Spleen (tissue), 11 donors: ENCODE results near the gene PPP4C. TPM values are rescaled to one million over a fixed set of nuclear protein-coding genes. Genes with fewer than 3 reads are reported as not detected.
A peak's percentile ranks its signal among the peaks of the same experiment; 100 is the strongest.

ENCODE experiments used
- DNase-seq: peaks from one replicate; pipeline ENCODE4 v3.0.0-alpha.2; 2020
- H3K27ac ChIP-seq, 8 donors: fragments of 200-600 bp; sonication (generic) in 7 of 8; 1 replicate in 4 of 8; 2 replicates in 4 of 8; pipeline versions ENCODE4 v1.5.0 to v1.8.0; 2016 to 2021; ENCODE audit warnings: inconsistent platforms in 4 of 8, mild to moderate bottlenecking in 4 of 8, moderate library complexity in 1 of 8
- H3K27me3 ChIP-seq, 7 donors: fragments of 200-600 bp; sonication (generic) in 6 of 7; replicated peaks in 1 of 7; 1 replicate in 4 of 7; 2 replicates in 3 of 7; pipeline versions ENCODE4 v1.5.0 to v1.8.0; 2016 to 2021; ENCODE audit warnings: inconsistent platforms in 3 of 7, mild to moderate bottlenecking in 1 of 7
- H3K36me3 ChIP-seq, 6 donors: fragments of 200-600 bp; sonication (generic) in 5 of 6; 1 replicate in 4 of 6; 2 replicates in 2 of 6; pipeline versions ENCODE4 v1.5.0 to v1.8.0; 2016 to 2021; ENCODE audit warnings: inconsistent platforms in 2 of 6
- H3K4me1 ChIP-seq, 6 donors: fragments of 200-600 bp; sonication (generic) in 5 of 6; 1 replicate in 3 of 6; 2 replicates in 3 of 6; pipeline versions ENCODE4 v1.5.0 to v1.8.0; 2016 to 2021; ENCODE audit warnings: inconsistent platforms in 3 of 6
- H3K4me3 ChIP-seq, 8 donors: fragments of 200-600 bp; sonication (generic) in 7 of 8; 1 replicate in 4 of 8; 2 replicates in 4 of 8; pipeline versions ENCODE4 v1.5.0 to v1.8.0; 2016 to 2021; ENCODE audit warnings: inconsistent platforms in 4 of 8, mild to moderate bottlenecking in 4 of 8, moderate library complexity in 2 of 8
- H3K9me3 ChIP-seq, 8 donors: fragments of 200-600 bp; sonication (generic) in 7 of 8; 1 replicate in 4 of 8; 2 replicates in 4 of 8; pipeline versions ENCODE4 v1.5.0 to v1.8.0; 2016 to 2021; ENCODE audit warnings: inconsistent platforms in 4 of 8
- CTCF ChIP-seq, 11 experiments: fragments of 200-600 bp in 7 of 11; fragments of 450-650 bp in 4 of 11; sonication (generic) in 4 of 11; IDR thresholded peaks in 8 of 11; conservative IDR thresholded peaks in 3 of 11; 1 replicate in 7 of 11; 2 replicates in 4 of 11; pipeline versions ENCODE4 v1.4.0 to v1.8.0; 2016 to 2021; ENCODE audit warnings: antibody characterized with exemption in 11 of 11, inconsistent platforms in 4 of 11, mild to moderate bottlenecking in 1 of 11
- POLR2A ChIP-seq, 3 donors: fragments of 450-650 bp; IDR thresholded peaks; one replicate each; pipeline ENCODE4 v1.5.1; 2017; ENCODE audit warnings: antibody characterized with exemption in 3 of 3, mild to moderate bottlenecking in 1 of 3
- POLR2AphosphoS5 ChIP-seq, 3 donors: sonication (generic); formaldehyde crosslinking; IDR thresholded peaks; one replicate each; pipeline ENCODE4 v1.5.1; 2017; ENCODE audit warnings: antibody characterized with exemption in 3 of 3
- WGBS, 5 donors: extraction: QIAGEN DNeasy Blood & Tissue Kit in 3 of 5; methylation state at CpG; one replicate each; pipeline versions ENCODE4 v1.1.5 to v1.1.7; 2013 to 2018; 5-methylcytosine and 5-hydroxymethylcytosine counted together
- intact Hi-C: fragments of 100-400 bp; cut with DNase I; formaldehyde crosslinking; loops from one replicate; pipeline ENCODE4 v1.15.0; 2023; ENCODE audit warnings: low total_unique reads
- polyA plus RNA-seq, 3 donors: library from polyadenylated mRNA; stranded (reverse); fragments of 200-250 nt; gene quantifications; one replicate each; pipeline ENCODE4 v1.2.1, GENCODE V29; 2013
- total RNA-seq, 7 donors: library from RNA; depleted of rRNA in 3 of 7; stranded (reverse); fragments of >200 nt in 3 of 7; fragmentation: NEBNext Ultra II Directional in 4 of 7; extraction: Animal tissue kit (Norgen Biotek cat#: 25700) in 4 of 7; gene quantifications; one replicate each; pipeline versions ENCODE4 v1.1.0 to v1.2.1, GENCODE V29; 2016 to 2021
- donor health status: healthy with polysubstance abuse.
- donor health status: DM: no; HTN: no; CAD: no; lungs with moderate emphysema.
- donor health status: DM: no; HTN: no; CAD: no.
- donor health status: Bipolar disorder and iron deficiency.
- donor health status: healthy.
- donor health status: DM: no; HTN: no; CAD: no.
- donor health status: DM: yes; HTN: yes; CAD: no.

The PPP4C gene
- total and polyA plus RNA-seq, 10 donors, result 43.9 to 128 (median 76.1) TPM

DNA sequence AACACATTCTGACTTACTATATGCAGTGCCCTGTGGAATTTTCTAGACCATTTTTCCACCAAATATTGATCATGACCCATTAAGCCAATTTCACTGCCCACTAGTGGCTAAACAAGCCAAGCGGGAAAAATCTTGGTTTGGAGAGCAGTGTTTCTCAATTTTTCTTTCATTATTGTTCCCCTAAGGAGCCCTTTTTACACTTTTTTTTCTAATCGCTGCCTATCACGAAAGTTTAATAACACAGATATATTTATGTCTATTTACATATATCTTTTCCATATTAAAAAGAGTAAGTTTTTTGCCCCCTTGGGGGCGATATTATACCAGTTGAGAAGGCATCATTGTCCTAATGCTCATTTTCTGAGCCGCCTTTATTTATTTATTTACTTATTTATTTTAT is 34.0 kb upstream of the PPP4C start:
- DNase-seq, result no peak
- intact Hi-C loops, result no loop called here
- TF ChIP-seq POLR2A (IDR thresholded peaks at IDR 0.05), result no peak
- peak in 7 of 11 experiments; percentile 10 to 46 (median 19) for TF ChIP-seq CTCF (IDR thresholded peaks at IDR 0.05 in 8 of 11, conservative IDR thresholded peaks at IDR 0.05 in 3 of 11)
- TF ChIP-seq POLR2AphosphoS5 (IDR thresholded peaks at IDR 0.05), result no peak
- H3K36me3 ChIP-seq, result no peaks in the 10 kb centered on the region
- no peak overlapping the region for H3K27ac ChIP-seq
- H3K4me3 ChIP-seq, result no peak overlapping the region
- no peaks in the 10 kb centered on the region for H3K9me3 ChIP-seq
- H3K27me3 ChIP-seq, result peaks cover 0 to 10% (median 0%) of the 10 kb centered on the region in 7 donors
- H3K4me1 ChIP-seq, result peaks cover 0 to 10% (median 0%) of the 10 kb centered on the region in 6 donors
- WGBS, 5 donors, result 27 to 37% (median 28%) methylated on average over 5 of the region's 5 CpGs

GRCh38 chr16:30046178-30046577 is 29.6 kb upstream of the PPP4C start:
- Histone ChIP-seq H3K27me3 (peaks cover 0 to 10% (median 0%) of the 10 kb centered on the region in 7 donors), H3K27ac (no peak overlapping the region), H3K4me3 (no peak overlapping the region), H3K9me3 (no peaks in the 10 kb centered on the region), H3K36me3 (no peaks in the 10 kb centered on the region), H3K4me1 (peaks cover 0 to 5% (median 0%) of the 10 kb centered on the region in 6 donors)
- TF ChIP-seq CTCF (IDR thresholded peaks at IDR 0.05 in 8 of 11, conservative IDR thresholded peaks at IDR 0.05 in 3 of 11), result no peak
- no peak for TF ChIP-seq POLR2A (IDR thresholded peaks at IDR 0.05)
- intact Hi-C loops, result no loop called here
- no peak for DNase-seq
- 75 to 81% (median 80%) methylated on average over 8 of the region's 8 CpGs for WGBS, 5 donors

- TF ChIP-seq POLR2A (IDR thresholded peaks at IDR 0.05), result no peak
- no peak for TF ChIP-seq POLR2AphosphoS5 (IDR thresholded peaks at IDR 0.05)
- TF ChIP-seq CTCF (IDR thresholded peaks at IDR 0.05 in 8 of 11, conservative IDR thresholded peaks at IDR 0.05 in 3 of 11), result no peak
- peaks cover 0 to 8% (median 0%) of the 10 kb centered on the region in 7 donors for H3K27me3 ChIP-seq
- no peak overlapping the region for H3K4me3 ChIP-seq
- no peaks in the 10 kb centered on the region for H3K36me3 ChIP-seq
- intact Hi-C loops, result no loop called here
- H3K27ac ChIP-seq, result no peak overlapping the region
- peaks cover 0 to 5% (median 0%) of the 10 kb centered on the region in 6 donors for H3K4me1 ChIP-seq
- no peak for DNase-seq
- WGBS, 5 donors, result 86 to 100% (median 94%) methylated on average over 1 of the region's 1 CpG
- H3K9me3 ChIP-seq, result no peaks in the 10 kb centered on the region
Measured at GRCh38 chr16:30046588-30046987, 29.2 kb upstream of the PPP4C start.

- DNase-seq, result no peak
- intact Hi-C loops, result no loop called here
- Histone ChIP-seq H3K36me3 (no peaks in the 10 kb centered on the region), H3K4me3 (no peak overlapping the region), H3K9me3 (no peaks in the 10 kb centered on the region), H3K4me1 (peaks cover 6 to 31% (median 18%) of the 10 kb centered on the region in 6 donors), H3K27me3 (no peaks in the 10 kb centered on the region), H3K27ac (no peak overlapping the region)
- no peak for TF ChIP-seq POLR2A (IDR thresholded peaks at IDR 0.05)
- TF ChIP-seq CTCF (IDR thresholded peaks at IDR 0.05 in 8 of 11, conservative IDR thresholded peaks at IDR 0.05 in 3 of 11), result no peak
- TF ChIP-seq POLR2AphosphoS5 (IDR thresholded peaks at IDR 0.05), result no peak
- WGBS, 5 donors, result 94 to 98% (median 96%) methylated on average over 8 of the region's 8 CpGs
Measured at GRCh38 chr16:30049871-30050270, 25.9 kb upstream of the PPP4C start.
